SK-N-SH treated with all-trans-retinoic acid at 6 μM for 48 hours (cell line): ENCODE results near the gene SH3RF2.

Experiments
- ATAC-seq: fragments of 200-7000 bp; cut with Tn5 transposase; 3 replicates; pipeline ENCODE4 v1.9.1; 2020; ENCODE audit warnings: mild to moderate bottlenecking, moderate library complexity
- ARNTL ChIP-seq: fragments of 450-650 bp; formaldehyde crosslinking; IDR thresholded peaks from 2 replicates; pipeline ENCODE4 v1.5.0; 2020; ENCODE audit warnings: low read depth, mild to moderate bottlenecking, moderate library complexity, borderline replicate concordance
- CREB5 ChIP-seq: fragments of 250-450 bp; sonication (Bioruptor Pico); IDR thresholded peaks from 2 replicates; pipeline ENCODE4 v1.5.1; 2020; ENCODE audit warnings: low read depth, mild to moderate bottlenecking, moderate library complexity
- CSDC2 ChIP-seq: fragments of 250-450 bp; sonication (Bioruptor Pico); IDR thresholded peaks from 2 replicates; pipeline ENCODE4 v1.5.0; 2020; ENCODE audit warnings: mild to moderate bottlenecking, moderate library complexity
- CSRNP3 ChIP-seq: fragments of 250-450 bp; sonication (Bioruptor Pico); IDR thresholded peaks from 2 replicates; pipeline ENCODE4 v1.5.1; 2021; ENCODE audit warnings: mild to moderate bottlenecking, moderate library complexity
- ESRRG ChIP-seq: fragments of 250-450 bp; sonication (Bioruptor Pico); IDR thresholded peaks from 2 replicates; pipeline ENCODE4 v1.6.1; 2021; ENCODE audit warnings: mild to moderate bottlenecking
- GLIS3 ChIP-seq: fragments of 250-450 bp; sonication (Bioruptor Pico); IDR thresholded peaks from 2 replicates; pipeline ENCODE4 v1.5.0; 2020; ENCODE audit warnings: mild to moderate bottlenecking, moderate library complexity
- ISL1 ChIP-seq: fragments of 250-450 bp; sonication (Bioruptor Pico); IDR thresholded peaks from 2 replicates; pipeline ENCODE4 v2.1.2; 2022; ENCODE audit warnings: mild to moderate bottlenecking, moderate library complexity
- OSR1 ChIP-seq: fragments of 250-450 bp; sonication (Bioruptor Pico); IDR thresholded peaks from 2 replicates; pipeline ENCODE4 v1.8.0; 2022; ENCODE audit warnings: moderate library complexity, mild to moderate bottlenecking, inconsistent platforms
- PATZ1 ChIP-seq: fragments of 250-450 bp; sonication (Bioruptor Pico); IDR thresholded peaks from 2 replicates; pipeline ENCODE4 v1.8.0; 2020; ENCODE audit warnings: mild to moderate bottlenecking, moderate library complexity, borderline replicate concordance
- POU6F1 ChIP-seq: fragments of 250-450 bp; sonication (Bioruptor Pico); IDR thresholded peaks from 2 replicates; pipeline ENCODE4 v1.8.0; 2021; ENCODE audit warnings: low read depth, mild to moderate bottlenecking, moderate library complexity, borderline replicate concordance
- RARB ChIP-seq: fragments of 250-450 bp; sonication (Bioruptor Pico); IDR thresholded peaks from 2 replicates; pipeline ENCODE4 v1.8.0; 2021; ENCODE audit warnings: mild to moderate bottlenecking, moderate library complexity
- TOX ChIP-seq: fragments of 250-450 bp; sonication (Bioruptor Pico); IDR thresholded peaks from 2 replicates; pipeline ENCODE4 v1.8.0; 2021; ENCODE audit warnings: mild to moderate bottlenecking, moderate library complexity, borderline replicate concordance
- TSHZ2 ChIP-seq: fragments of 250-450 bp; sonication (Bioruptor Pico); IDR thresholded peaks from 2 replicates; pipeline ENCODE4 v1.5.0; 2020; ENCODE audit warnings: mild to moderate bottlenecking, moderate library complexity
- ZC3H10 ChIP-seq: fragments of 250-450 bp; sonication (Bioruptor Pico); IDR thresholded peaks from 2 replicates; pipeline ENCODE4 v1.5.1; 2021; ENCODE audit warnings: mild to moderate bottlenecking, moderate library complexity
- ZFP3 ChIP-seq: fragments of 250-450 bp; sonication (Bioruptor Pico); IDR thresholded peaks from 2 replicates; pipeline ENCODE4 v1.5.0; 2020; ENCODE audit warnings: mild to moderate bottlenecking, moderate library complexity
- ZFP30 ChIP-seq: fragments of 450-650 bp; formaldehyde crosslinking; IDR thresholded peaks from 2 replicates; pipeline ENCODE4 v1.5.0; 2022; ENCODE audit warnings: mild to moderate bottlenecking, moderate library complexity
- ZNF565 ChIP-seq: fragments of 450-650 bp; formaldehyde crosslinking; conservative IDR thresholded peaks from 2 replicates; pipeline ENCODE4 v1.5.0; 2020; ENCODE audit warnings: low read depth, mild to moderate bottlenecking, moderate library complexity
- ZNF70 ChIP-seq: fragments of 450-650 bp; formaldehyde crosslinking; IDR thresholded peaks from 2 replicates; pipeline ENCODE4 v1.5.0; 2020; ENCODE audit warnings: mild to moderate bottlenecking, moderate library complexity
- ZNF8 ChIP-seq: fragments of 450-650 bp; formaldehyde crosslinking; IDR thresholded peaks from 2 replicates; pipeline ENCODE4 v1.5.0; 2020; ENCODE audit warnings: mild to moderate bottlenecking, moderate library complexity

SH3RF2 gene

GRCh38 chr5:146024034-146024433 is 87.7 kb downstream of the SH3RF2 start:
- no peak for ATAC-seq
- TF ChIP-seq ZC3H10: no peak
- TF ChIP-seq, all 23 proteins: peak for 0

GRCh38 chr5:146025114-146025680 is 88.8 kb downstream of the SH3RF2 start:
- no peak for ATAC-seq
- no peak for TF ChIP-seq OSR1 (CRISPR knock-in tag)
- no peak for TF ChIP-seq POU6F1 (CRISPR knock-in tag)
- TF ChIP-seq GLIS3: no peak
- TF ChIP-seq ZNF565: no peak
- TF ChIP-seq, all 23 proteins: peak for 0

- TF ChIP-seq TSHZ2 (CRISPR knock-in tag) (no peak), CSRNP3 (CRISPR knock-in tag) (no peak), ARNTL (CRISPR knock-in tag) (no peak), ISL1 (no peak), POU6F1 (CRISPR knock-in tag) (no peak), OSR1 (CRISPR knock-in tag) (no peak), RARB (CRISPR knock-in tag) (no peak), ZFP30 (CRISPR knock-in tag) (no peak), ESRRG (CRISPR knock-in tag) (no peak), CSDC2 (CRISPR knock-in tag) (no peak), CREB5 (CRISPR knock-in tag) (no peak)
- ATAC-seq: no peak
Measured at GRCh38 chr5:146025681-146026080, 89.3 kb downstream of the SH3RF2 start.

GRCh38 chr5:146026307-146027010 is 90.1 kb downstream of the SH3RF2 start:
- TF ChIP-seq ZFP30 (CRISPR knock-in tag) (no peak), ZFP3 (CRISPR knock-in tag) (no peak)

GRCh38 chr5:146027751-146028150 is 91.4 kb downstream of the SH3RF2 start:
- no peak; the same call in 2 of the 3 replicates for ATAC-seq
- TF ChIP-seq ARNTL (CRISPR knock-in tag) (no peak), ZNF8 (no peak), RARB (CRISPR knock-in tag) (no peak), TSHZ2 (CRISPR knock-in tag) (no peak), PATZ1 (CRISPR knock-in tag) (no peak), ISL1 (no peak), TOX (CRISPR knock-in tag) (no peak), ESRRG (CRISPR knock-in tag) (no peak), ZNF70 (CRISPR knock-in tag) (no peak)

More at GRCh38 chr5:146026307-146027010, 90.1 kb downstream of the SH3RF2 start:
- ATAC-seq: no peak
